Left colon (tissue), 2 donors: ENCODE measurements around the gene DLGAP1. TPM values are rescaled to one million over a fixed set of nuclear protein-coding genes. Genes with fewer than 3 reads are reported as not detected.
A peak's percentile ranks its signal among the peaks of the same experiment; 100 is the strongest.
"Not testable (repeated sequence)": the region's sequence is repeated elsewhere in the genome, so short reads cannot be mapped to it uniquely, and the experiment has no call there.

Source experiments
- ATAC-seq: fragments of 200-7000 bp; cut with Tn5 transposase; one replicate; pipeline ENCODE4 v1.9.1; 2020; ENCODE audit warnings: mild to moderate bottlenecking, moderate library complexity
- DNase-seq, 2 donors: peaks; one replicate each; pipeline ENCODE4 v3.0.0-alpha.2; 2020
- intact Hi-C, 2 donors: fragments of 100-400 bp; cut with DNase I in 1 of 2; cut with micrococcal nuclease in 1 of 2; formaldehyde crosslinking; loops; one replicate each; pipeline versions ENCODE4 v1.11.2 to v1.14.0; 2022; cut with DNase I, micrococcal nuclease
- total RNA-seq, 2 donors: library from RNA; stranded (reverse); fragmentation: NEBNext Ultra II Directional; extraction: Animal tissue kit (Norgen Biotek cat#: 25700); gene quantifications; one replicate each; pipeline ENCODE4 v1.2.1, GENCODE V29; 2021
- donor health status: DM: no; HTN: no; CAD: no.
- donor health status: DM: yes; HTN: yes; CAD: no.

Gene DLGAP1
- total RNA-seq, 2 donors from 2014 or later = 0.95 to 2.2 TPM

DNA sequence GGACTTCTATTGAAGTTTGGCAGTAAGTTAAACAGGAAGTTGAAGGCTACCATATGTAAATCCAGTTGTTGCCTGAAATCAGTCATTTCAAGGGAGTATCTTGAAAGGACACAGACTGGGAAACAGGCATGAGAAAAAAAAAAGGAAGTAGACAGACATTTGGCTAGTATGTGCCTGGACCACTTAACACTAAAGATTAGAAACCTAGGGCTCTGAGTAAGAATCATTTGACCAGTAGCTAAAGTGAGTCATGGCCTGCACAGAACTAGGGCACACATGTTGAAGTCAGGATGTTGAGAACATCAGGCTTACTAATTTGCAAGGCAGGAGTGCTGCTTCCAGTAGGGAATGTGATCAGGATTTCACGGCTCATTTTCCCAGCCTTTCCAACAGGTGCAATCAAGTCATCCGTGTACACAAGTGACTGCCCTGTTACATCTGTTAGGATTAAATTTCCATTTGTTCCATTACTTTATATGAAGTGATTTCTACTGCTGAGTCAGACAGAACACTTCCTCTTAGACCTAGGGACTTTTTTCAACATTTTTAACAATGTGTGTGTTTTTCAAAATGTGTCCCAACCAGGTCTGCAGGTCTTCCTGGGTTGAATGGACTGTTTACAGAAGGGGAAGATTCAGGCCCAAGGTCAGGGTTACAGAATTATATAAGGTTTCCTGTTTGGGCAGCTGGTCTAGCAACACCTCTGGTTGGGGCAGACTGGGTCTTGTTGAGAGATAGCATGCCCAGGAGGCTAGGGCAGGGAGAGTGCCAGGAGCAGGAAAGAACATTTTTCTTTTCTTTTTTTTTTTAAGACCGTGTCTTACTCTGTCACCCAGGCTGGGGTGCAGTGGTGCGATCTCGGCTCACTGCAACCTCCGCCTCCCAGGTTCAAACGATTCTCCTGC is 859.5 kb downstream of the DLGAP1 start:
- intact Hi-C loops = loop anchor here in 1 of 2 donors (10.0 kb wide), 1 partner anchor 141 kb away; the partner anchor contains the start of gene TGIF1
- DNase-seq (peak in 1 of 2 donors; percentile 56), ATAC-seq (peak; percentile 44)

DNA sequence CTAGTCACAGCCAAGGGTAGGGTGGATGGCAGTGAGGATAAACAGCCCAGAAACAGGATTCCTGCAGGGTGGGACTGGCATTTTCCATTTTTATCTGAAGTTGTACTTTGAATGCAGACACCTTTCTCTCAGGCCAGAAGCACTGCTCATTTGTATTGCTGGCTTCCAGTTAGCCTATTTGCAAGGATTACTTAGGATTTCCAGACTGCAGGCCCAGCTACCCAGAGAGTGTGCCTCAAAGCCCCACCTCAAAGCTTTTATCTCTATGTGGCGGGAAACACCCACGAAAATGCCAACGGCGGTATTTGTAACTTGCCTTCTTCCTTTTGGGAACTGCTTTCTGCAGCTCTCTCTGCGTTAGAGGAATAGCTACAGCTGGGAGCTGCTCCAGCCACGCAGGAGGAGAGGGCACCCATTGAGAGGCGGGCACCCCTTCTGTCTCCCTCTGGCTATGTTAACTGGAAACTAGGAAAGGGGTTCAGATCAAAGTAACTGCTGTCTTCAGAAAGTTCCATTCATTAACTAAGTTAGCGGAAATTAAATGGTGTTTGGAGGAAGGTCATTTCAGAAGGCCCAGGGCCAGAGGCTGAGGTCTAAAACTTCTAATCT is 860.2 kb downstream of the DLGAP1 start:
- intact Hi-C loops = loop anchor here (5.0 to 10.0 kb wide), 2 partner anchors 140 to 143 kb away; partner anchors contain the start of gene TGIF1 (in 2 of the 2)
- peak; percentile 24 for ATAC-seq
- DNase-seq = no peak

DNA sequence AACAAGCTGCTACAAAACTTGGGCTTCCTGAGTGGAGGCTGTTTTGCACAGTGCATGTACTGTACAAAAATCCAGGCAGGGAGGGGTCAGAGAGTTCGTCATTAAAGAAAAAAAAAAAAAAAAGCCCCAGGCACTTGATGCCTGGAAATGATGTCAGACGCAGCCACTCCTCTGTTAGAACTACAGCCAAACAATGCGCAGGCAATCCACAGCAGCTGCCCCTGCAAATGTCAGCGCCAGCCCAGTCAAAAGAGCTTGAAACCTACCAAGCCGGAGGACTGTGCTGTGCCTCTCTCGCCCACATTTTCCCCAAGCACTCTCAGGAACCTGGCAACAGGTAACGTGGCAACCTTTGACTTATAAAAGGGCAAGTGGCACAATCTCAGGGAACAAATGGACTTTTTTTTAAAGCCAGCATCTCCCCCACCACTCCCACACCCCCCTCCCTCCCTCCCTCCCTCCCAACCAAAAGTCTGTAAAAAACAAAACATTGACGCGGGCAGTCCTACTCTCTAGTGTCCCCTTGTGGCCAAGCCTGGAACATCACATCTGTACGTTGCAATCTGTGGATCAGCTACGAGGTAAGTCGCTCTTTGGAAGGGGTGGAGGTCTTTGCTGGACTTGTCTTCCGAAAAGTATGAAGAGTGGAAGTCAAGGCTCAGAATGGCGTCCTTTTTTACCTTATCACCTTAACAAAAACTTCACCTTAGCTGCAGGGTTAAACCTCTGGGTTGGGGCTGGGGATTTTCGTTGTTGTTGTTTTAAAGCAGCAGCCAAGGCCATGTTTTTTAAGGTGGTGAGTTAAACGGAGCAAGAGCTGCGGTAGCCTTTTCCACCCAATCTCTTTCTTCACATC is 861.0 kb downstream of the DLGAP1 start:
- peak; percentile 89 to 92 for DNase-seq
- intact Hi-C loops = loop anchor here (5.0 to 10.0 kb wide), 2 partner anchors 139 to 142 kb away; partner anchors contain the start of gene TGIF1 (in 2 of the 2)
- peak; percentile 66 for ATAC-seq

DNA sequence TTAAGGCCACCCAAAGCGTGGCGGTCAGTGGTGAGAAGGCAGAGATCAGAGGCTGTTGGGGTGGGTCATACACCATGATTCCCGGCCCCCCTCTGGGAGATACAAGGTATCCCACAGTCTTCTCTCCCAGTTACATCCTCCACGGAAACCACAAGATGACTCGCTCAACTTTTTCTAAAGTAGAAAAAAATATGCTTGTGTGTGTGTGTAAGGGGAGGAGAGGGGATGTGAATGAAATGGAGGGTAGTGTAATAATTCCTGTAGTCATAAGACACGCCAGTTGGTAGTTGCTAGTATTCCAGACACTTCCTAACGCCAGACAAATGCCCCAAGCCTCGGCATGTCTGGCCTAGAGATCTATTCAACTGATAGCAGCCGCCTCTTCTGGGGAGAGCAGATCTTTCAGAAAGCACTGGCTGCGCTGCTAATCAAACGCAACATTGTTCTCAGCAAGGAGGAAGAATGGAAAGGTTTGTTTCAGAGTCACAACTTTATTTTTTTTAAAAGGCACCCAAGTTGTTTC is 861.7 kb downstream of the DLGAP1 start:
- ATAC-seq = peak; percentile 11
- intact Hi-C loops = loop anchor here (5.0 to 10.0 kb wide), 2 partner anchors 139 to 141 kb away; partner anchors contain the start of gene TGIF1 (in 2 of the 2)
- no peak for DNase-seq

DNA sequence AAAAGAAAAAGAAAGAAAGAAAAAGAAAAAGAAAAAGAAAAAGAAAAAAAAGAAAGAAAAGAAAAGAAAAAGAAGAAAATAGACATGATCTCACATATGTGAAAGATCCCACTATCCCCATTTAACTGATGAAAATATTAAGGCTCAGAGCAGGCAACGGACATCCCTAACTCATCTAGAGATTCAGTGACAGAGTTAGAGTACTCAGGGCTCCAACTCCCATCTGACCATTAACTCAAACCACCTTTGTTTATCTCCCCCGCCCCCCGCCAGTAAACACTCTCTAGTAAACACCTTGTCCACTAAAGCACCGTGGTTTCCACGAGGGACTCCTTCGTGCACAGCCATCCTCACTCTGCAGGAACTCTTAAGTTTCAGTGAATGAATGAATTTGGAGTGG is 862.2 kb downstream of the DLGAP1 start:
- DNase-seq = no peak
- intact Hi-C loops = loop anchor here (5.0 to 10.0 kb wide), 2 partner anchors 138 to 141 kb away; partner anchors contain the start of gene TGIF1 (in 2 of the 2)
- ATAC-seq = no peak

DNA sequence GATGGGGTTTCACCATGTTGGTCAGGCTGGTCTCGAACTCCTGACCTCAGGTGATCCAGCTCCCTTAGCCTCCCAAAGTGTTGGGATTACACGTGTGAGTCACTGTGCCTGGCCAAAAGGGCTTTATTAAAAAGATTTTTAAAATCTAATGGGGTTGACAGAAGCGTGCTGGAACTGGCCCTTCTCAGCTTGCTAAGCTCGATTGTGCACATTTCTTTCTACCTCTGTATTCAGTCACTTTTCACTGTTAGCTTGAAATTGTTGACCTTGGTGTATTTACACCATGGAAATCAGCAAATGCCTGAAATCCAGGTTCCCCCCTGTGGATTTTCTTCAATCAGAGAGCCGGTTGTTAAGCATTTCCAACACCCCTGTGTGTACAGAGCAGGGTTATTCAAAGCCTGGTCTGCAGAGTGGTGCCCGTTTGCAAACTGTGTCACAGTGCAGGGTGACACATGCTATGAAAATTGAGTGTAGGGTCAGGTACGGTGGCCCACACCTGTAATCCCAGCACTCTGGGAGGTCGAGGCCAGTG is 864.9 kb downstream of the DLGAP1 start:
- intact Hi-C loops = loop anchor here (5.0 to 10.0 kb wide), 2 partner anchors 135 to 138 kb away; partner anchors contain the start of gene TGIF1 (in 2 of the 2)
- DNase-seq (no peak), ATAC-seq (no peak)

DNA sequence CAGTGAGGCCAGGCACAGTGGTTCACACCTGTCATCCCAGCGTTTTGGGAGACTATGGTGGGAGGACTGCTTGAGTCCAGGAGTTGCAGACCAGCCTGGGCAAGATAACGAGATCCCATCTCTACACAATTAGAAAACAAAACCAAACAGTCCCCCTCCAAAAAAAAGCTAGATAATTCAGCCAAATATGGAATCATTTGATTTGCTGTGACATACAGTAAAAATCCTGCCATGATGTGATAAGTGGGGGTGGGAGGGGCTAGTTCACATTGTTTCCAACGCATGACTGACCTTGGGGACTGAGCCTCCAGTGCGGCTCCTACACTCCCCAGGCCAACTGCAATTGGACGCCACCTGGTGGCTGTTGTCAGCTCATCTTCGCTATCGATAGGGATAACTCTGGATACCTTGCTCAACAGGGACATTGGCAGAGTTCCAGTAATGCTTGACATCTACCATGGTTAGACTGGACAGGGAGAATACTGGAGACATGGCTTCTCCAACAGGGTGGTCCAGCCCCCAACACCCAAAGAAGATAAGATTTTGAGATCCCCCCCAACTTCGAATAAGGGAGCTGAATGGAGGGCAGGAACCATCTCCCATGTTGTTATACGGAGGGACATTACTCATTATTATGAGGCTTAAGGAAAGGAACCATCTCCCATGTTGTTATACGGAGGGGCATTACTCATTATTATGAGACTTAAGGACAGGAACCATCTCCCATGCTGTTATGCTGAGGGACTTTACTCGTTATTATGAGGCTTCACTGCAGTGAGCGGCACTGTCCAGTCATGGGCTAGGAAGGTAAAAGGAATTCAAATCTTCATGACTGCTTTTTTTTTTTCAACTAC is 869.2 kb downstream of the DLGAP1 start:
- intact Hi-C loops = loop anchor here in 1 of 2 donors (5.0 kb wide), 1 partner anchor 304 kb away; no protein-coding TSS in a partner anchor
- peak; percentile 90 for ATAC-seq

DNA sequence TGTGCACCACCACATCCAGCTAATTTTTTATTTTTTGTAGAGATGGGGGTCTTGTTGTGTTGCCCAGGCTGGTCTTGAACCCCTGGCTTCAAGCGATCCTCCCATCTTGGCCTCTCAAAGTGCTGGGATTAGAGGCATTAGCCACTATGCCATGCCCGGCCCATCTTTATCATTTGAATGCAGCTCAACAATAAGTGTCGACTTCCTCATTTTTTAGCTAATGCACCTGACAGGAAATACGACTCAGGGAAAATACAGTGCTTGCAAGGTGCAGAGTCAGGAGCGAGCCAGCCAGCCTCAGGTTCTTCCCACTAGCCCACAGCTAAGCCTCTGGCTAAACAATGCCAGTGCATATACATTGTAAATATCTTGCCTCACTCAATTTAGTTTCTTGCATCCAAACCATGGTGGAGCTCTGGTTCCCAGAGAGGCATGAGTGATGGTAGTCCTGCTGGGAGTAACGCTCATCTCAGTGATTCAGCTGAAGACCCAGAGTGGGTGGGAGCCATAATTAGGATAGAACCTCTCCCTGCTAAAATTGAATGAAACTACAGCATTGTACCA is 870.1 kb downstream of the DLGAP1 start:
- ATAC-seq = peak; percentile 31
- no peak for DNase-seq
- intact Hi-C loops = loop anchor here in 1 of 2 donors (5.0 kb wide), 1 partner anchor 303 kb away; no protein-coding TSS in a partner anchor

More for the DNA sequence above, 869.2 kb downstream of the DLGAP1 start:
- peak; percentile 86 to 92 for DNase-seq

DNA sequence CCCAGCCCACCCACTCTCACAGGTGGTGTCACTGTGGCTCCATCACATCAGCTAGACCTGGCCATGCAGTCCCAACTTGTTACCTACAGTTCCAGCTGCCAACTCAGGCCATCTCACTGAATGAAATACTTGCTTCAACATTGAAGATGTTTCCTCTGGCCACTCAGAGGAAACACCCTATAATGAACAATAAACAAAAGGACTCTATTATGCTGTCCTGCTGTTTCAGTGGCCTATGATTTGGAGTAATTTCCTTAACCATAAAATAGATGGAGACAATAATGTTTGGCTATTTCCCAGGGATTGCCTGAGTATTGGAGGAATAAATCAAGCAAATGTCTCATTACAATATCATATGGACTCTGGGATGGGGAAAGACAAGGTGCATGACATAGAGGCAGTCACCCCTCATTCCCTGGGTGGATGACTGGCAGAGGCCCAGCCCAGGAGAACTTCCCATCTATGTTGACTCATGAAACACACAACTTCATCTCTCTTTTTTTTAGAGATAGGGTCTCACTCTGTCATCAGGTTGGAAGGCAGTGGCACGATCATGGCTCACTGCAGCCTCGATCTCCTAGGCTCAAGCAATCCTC is 870.7 kb downstream of the DLGAP1 start:
- ATAC-seq (peak; percentile 62), DNase-seq (no peak)
- intact Hi-C loops = no loop called here

DNA sequence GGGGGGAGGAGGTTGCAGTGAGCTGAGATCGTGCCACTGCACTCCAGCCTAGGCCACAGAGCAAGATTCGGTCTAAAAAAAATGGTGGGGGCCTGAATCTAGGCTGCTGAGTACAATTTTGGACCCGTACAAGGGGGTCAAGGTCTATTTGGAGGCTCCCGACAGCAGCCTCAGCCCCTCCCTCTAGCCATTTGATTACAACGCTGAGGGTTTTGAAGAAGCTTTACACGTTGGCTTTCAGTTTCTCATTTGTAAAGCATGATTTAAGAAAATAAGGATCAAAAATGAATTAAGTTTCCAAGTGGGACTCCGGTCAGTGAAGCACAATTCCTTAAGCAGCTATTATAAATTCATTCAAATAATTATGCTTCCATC is 871.2 kb downstream of the DLGAP1 start:
- ATAC-seq = no peak
- intact Hi-C loops = no loop called here
- DNase-seq = no peak

DNA sequence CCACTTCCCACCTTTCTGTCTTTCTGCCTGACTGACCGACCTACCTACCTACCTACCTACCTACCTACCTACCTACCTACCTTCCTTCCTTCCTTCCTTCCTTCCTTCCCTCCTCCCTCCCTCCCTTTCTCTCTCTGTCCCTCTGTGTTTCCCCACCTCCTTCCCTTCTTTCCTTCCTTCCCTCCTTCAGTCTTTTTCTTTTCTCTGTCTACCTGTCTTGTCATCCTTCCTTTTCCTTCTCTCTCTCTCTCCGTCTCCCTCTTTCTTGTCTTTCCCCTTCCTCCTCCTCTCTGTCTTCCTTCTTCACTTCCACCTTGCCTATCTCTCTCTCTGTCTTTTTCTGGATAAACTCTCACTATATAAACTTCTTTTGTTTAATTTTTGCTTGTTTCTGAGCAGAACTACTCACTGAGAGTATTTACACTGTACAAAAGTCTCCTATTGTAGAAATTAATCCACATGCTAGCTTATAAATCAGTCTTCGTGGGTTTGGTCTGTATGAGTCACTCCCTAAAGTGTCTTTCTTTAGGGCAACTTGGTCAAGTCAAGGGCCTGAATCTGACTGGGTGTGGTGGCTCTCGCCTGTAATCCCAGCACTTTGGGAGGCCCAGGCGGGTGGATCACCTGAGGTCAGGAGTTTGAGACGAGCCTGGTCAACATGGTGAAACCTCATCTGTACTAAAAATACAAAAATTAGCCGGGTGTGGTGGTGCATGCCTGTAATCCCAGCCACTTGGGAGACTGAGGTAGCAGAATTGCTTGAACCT is 871.8 kb downstream of the DLGAP1 start:
- DNase-seq, intact Hi-C loops: not testable (repeated sequence)
- ATAC-seq = peak; percentile 30

DNA sequence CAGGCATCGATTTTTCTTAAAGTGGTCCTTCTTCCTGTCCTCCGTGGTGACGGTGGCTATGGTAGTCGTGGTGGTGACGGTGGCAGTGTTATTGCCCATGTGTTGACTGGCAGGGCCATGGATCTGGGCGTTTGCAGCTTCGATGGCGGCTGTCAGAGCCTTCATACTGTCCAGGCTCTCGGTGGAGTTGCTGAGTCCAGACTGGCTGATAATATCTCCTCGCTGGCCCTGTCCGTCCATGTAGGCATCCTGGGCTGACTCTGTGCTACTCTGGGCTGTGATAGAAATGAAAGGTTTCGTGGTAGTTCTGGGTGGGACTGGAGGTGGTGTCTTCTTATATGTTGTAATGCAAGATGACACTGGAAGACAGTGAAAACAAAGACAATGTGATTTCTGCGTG is 873.2 kb downstream of the DLGAP1 start:
- no peak for ATAC-seq
- DNase-seq = no peak
- intact Hi-C loops = no loop called here

DNA sequence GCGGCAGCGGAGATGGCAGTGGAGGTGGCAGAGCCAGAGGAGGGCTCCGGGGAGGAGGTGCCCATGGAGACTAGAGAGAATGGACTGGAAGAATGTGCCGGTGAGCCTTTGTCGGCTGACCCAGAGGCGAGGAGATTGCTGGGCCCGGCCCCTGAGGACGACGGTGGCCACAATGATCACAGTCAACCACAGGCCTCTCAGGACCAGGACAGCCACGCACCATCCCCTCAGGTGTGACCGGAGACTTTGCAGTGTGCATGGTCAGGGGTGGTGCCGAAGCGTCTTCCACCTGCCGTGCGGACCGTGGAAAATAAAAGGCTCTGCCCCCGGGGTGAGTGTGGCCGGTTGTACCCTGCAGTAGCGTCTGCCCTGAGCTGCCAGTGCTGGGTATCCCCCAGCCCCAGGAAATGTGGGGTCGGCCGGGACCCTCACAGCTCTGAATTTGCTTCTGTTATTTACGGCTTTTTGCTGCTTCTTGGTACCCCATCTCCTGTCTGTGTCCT is 874.5 kb downstream of the DLGAP1 start:
- DNase-seq, ATAC-seq, intact Hi-C loops: not testable (repeated sequence)

DNA sequence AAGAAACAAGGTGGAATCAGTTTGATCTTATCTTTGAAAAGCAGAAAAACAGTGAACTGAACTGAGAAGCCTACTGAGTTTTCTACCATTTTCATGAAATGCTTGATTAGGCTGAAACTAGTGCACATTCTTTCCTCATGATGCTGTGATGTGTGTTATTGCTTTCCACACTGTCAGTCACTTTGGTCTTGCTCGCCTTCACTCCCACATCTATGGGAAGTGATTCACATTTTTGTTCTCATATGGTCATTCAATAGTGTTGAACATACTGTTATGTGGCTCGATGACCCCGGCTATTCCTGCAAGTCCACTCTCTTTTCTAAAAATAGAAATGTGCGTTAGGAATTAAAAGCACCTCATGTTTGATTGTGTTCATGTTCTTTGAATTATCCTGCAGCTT is 875.4 kb downstream of the DLGAP1 start:
- intact Hi-C loops = no loop called here
- DNase-seq = no peak
- ATAC-seq = no peak

DNA sequence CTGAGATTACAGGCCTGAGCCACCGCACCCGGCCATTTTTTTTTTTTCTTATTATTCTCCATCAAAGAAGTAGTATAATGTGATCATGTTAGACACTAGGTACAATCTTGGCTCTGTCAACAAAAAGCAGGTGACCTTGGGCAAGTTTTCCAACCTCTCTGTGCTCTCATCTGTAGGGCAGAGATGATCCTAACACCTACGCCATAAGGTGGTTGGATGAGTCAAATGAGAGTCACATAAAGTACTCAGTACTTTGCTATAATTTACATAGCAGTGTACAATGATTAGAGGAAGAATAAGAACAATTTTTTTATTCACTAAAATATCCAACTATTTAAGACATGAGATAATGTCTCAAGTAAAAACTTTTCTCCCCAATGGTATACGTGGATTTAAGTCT is 876.5 kb downstream of the DLGAP1 start:
- DNase-seq = no peak
- intact Hi-C loops = no loop called here
- no peak for ATAC-seq
